Muscle layer of colon (tissue), 2 donors: ENCODE measurements around the gene MARVELD3.

Source experiments
- H3K27ac ChIP-seq: one replicate; pipeline ENCODE4 v1.7.0; 2013; ENCODE audit warnings: low read depth, mild to moderate bottlenecking, low read length, moderate library complexity
- H3K27me3 ChIP-seq, 2 donors: one replicate each; pipeline ENCODE4 v1.7.0; 2013; ENCODE audit warnings: low read length in 2 of 2, mild to moderate bottlenecking in 2 of 2; ENCODE audit not compliant: insufficient read depth in 2 of 2, control insufficient read depth in 1 of 2
- H3K36me3 ChIP-seq: one replicate; pipeline ENCODE4 v1.7.0; 2013; ENCODE audit warnings: mild to moderate bottlenecking, low read length; ENCODE audit not compliant: insufficient read depth
- H3K4me1 ChIP-seq: one replicate; pipeline ENCODE4 v1.7.0; 2013; ENCODE audit warnings: mild to moderate bottlenecking, low read length; ENCODE audit not compliant: insufficient read depth
- H3K4me3 ChIP-seq, 2 donors: one replicate each; pipeline ENCODE4 v1.7.0; 2013; ENCODE audit warnings: low read length in 2 of 2, low read depth in 1 of 2, mild to moderate bottlenecking in 1 of 2, moderate library complexity in 1 of 2
- H3K9ac ChIP-seq: one replicate; pipeline ENCODE4 v1.7.0; 2013; ENCODE audit warnings: low read length
- H3K9me3 ChIP-seq: one replicate; pipeline ENCODE4 v1.7.0; 2013; ENCODE audit warnings: mild to moderate bottlenecking, low read length
- donor health status: abdominal sarcoma.
- donor health status: Adenocarcinoma of cecum.

MARVELD3 gene

GRCh38 chr16:71626858-71627213, 852 bp downstream of the MARVELD3 start:
- Histone ChIP-seq H3K27me3 (peaks cover 11 to 29% of the 10 kb centered on the region in 2 donors), H3K4me3 (no peak overlapping the region), H3K27ac (no peak overlapping the region)

DNA sequence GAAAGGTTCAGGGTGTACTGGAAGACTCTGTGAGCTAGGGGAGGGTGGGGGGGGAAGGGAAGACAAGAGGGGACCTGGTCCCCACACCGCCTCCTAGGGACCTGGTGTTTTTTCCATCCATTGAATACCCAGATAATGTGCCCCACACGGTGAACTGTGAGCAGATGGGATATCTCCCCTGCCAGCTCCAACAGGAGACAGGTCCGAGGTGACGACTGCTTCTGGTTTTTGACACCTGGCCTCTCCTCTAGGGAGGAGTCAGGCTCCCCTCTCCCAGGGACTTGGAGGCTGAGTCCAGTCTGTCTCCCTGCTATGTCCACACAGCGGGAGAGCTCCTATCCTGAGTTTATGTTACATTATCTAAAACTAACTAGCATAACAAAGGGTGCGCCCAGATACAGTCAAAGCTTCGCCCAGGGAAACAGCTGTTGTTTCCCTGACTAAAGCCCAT, 1.8 kb downstream of the MARVELD3 start:
- Histone ChIP-seq H3K9ac (no peak overlapping the region), H3K27me3 (peaks cover 11 to 29% of the 10 kb centered on the region in 2 donors), H3K4me1 (no peaks in the 10 kb centered on the region)

More at GRCh38 chr16:71626858-71627213, 852 bp downstream of the MARVELD3 start:
- H3K36me3 ChIP-seq = no peaks in the 10 kb centered on the region
- no peaks in the 10 kb centered on the region for H3K9me3 ChIP-seq
- H3K9ac ChIP-seq = no peak overlapping the region
- H3K4me1 ChIP-seq = no peaks in the 10 kb centered on the region

DNA sequence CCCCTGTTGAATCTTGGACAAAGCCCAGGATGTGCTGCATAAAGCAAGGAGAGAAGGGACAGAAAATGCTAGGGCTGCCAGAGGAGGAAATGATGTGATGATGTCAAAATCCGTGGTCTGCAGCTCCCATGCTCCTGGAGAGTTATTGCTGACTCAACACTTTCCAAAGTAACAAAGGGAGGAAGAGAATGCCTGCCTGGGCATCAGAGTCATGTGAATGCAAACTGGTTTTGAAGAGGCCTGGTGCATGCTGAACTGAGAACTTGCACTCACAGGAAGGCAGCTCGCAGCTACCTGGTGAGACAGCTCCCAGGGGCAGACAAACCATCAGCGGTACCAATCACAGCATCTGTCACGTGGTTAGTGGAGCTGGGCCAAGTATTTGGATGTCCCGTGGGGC, 2.8 kb downstream of the MARVELD3 start:
- H3K27ac ChIP-seq = no peak overlapping the region
- no peak overlapping the region for H3K4me3 ChIP-seq
- peaks cover 11 to 29% of the 10 kb centered on the region in 2 donors for H3K27me3 ChIP-seq
- no peak overlapping the region for H3K9ac ChIP-seq
- no peaks in the 10 kb centered on the region for H3K4me1 ChIP-seq
- H3K36me3 ChIP-seq = no peaks in the 10 kb centered on the region
- H3K9me3 ChIP-seq = no peaks in the 10 kb centered on the region

More for the DNA sequence above, 1.8 kb downstream of the MARVELD3 start:
- Histone ChIP-seq H3K36me3 (no peaks in the 10 kb centered on the region), H3K27ac (no peak overlapping the region), H3K9me3 (no peaks in the 10 kb centered on the region), H3K4me3 (no peak overlapping the region)

DNA sequence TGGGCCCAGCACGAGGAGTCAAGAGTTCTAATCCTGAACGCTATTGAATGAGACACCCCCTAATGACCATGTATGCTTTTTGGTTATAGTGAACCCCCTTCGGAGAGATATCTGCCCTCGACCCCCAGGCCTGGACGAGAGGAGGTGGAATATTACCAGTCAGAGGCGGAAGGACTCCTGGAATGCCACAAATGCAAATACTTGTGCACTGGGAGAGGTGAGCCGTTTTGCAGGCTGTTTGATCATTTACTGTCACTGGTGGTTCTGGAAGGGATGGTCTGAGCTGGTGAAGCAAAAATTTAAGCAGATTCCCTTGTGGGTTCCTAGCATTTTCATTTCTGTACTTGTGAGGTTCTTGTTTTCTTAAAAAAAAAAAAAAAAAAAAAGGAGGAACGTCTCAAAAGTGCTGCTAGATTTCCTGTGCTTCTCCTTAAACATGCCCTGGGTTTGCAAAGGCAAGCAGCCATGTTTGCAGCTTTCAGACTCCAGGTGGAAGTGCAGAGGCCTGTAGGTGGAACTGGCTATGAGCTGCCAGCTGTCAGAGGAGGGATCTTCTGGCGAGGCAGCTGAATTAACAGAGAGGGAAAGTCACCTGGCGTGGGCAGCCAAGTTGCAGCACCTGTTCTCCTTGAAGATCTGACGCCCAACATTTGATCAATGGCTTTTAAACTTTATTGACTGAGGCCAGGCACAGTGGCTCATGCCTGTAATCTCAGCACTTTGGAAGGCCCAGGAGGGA, 3.5 kb downstream of the MARVELD3 start:
- no peak overlapping the region for H3K27ac ChIP-seq

GRCh38 chr16:71630808-71631207, 4.8 kb downstream of the MARVELD3 start:
- Histone ChIP-seq H3K36me3 (no peaks in the 10 kb centered on the region), H3K4me1 (no peaks in the 10 kb centered on the region), H3K9me3 (no peaks in the 10 kb centered on the region), H3K27me3 (peaks cover 4 to 14% of the 10 kb centered on the region in 2 donors), H3K27ac (no peak overlapping the region), H3K9ac (no peak overlapping the region), H3K4me3 (no peak overlapping the region)

More for the DNA sequence above, 3.5 kb downstream of the MARVELD3 start:
- H3K36me3 ChIP-seq = no peaks in the 10 kb centered on the region
- H3K9ac ChIP-seq = no peak overlapping the region
- H3K4me3 ChIP-seq = no peak overlapping the region
- H3K27me3 ChIP-seq = peaks cover 10 to 24% of the 10 kb centered on the region in 2 donors
- H3K9me3 ChIP-seq = no peaks in the 10 kb centered on the region
- no peaks in the 10 kb centered on the region for H3K4me1 ChIP-seq

DNA sequence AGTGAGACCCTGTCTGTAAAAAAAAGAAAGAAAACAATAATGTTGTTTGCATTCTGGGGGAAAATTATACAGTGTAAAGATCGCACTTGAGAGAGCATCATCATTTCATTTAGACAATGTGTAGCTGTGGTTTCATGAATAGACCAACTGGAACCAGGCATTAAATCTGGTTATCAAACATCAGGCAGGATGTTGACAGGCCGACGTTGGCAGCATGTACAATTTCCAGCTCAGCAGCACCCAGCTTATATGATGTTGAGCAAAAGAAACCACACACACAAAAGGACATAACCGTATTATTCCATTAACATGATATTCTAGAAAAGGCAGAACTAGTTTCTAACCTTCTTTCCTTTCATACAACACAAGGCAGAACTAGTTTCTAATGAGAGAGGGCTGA, 5.8 kb downstream of the MARVELD3 start:
- Histone ChIP-seq H3K9me3 (no peaks in the 10 kb centered on the region), H3K36me3 (no peaks in the 10 kb centered on the region), H3K27me3 (peaks cover 1 to 4% of the 10 kb centered on the region in 2 donors), H3K27ac (no peak overlapping the region), H3K4me1 (no peaks in the 10 kb centered on the region), H3K4me3 (no peak overlapping the region), H3K9ac (no peak overlapping the region)

DNA sequence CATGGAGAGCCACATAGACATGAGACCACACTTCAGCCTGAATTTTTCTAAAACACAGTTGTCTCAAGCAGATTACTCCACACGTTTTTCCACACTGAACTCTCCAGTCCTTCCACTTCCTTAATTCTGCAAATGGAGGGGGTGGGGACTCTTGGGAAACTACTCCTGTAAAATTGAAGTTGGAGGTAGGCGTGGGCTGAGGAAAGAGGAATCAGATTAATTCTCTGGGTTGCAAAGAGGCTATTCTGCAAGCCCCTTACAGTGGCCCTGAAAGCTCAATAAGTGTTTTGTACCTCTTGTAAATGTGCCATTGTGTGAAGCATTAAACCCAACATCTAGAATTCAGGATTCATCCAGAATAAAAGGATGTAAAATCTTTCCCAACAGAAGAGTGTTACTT, 9.6 kb downstream of the MARVELD3 start:
- Histone ChIP-seq H3K36me3 (no peaks in the 10 kb centered on the region), H3K4me3 (no peak overlapping the region), H3K4me1 (no peaks in the 10 kb centered on the region), H3K27me3 (no peaks in the 10 kb centered on the region), H3K9ac (no peak overlapping the region), H3K27ac (no peak overlapping the region), H3K9me3 (no peaks in the 10 kb centered on the region)

- Histone ChIP-seq H3K27me3 (no peaks in the 10 kb centered on the region), H3K9me3 (no peaks in the 10 kb centered on the region), H3K27ac (no peak overlapping the region), H3K36me3 (no peaks in the 10 kb centered on the region), H3K4me1 (no peaks in the 10 kb centered on the region), H3K9ac (no peak overlapping the region), H3K4me3 (no peak overlapping the region)
Observed at GRCh38 chr16:71637398-71637797, 11.4 kb downstream of the MARVELD3 start.

DNA sequence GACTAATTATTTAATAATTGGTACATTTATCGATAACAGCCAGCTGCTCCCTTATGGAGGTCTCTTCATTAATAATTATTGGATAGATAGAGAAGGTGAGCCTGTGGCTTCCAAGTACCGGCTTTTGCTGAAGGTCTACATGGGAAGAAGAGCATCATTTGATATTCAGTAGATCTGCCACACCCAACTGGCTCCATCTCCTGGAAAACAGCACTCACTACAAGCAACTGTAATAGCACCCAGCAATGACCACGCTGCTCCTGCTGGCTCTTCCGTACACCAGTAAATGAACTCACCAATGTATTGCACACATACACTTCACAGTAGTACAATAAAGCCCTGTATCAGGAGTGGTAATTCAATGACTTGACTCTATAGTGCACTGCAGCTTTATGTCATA, 19.5 kb downstream of the MARVELD3 start:
- Histone ChIP-seq H3K4me1 (no peaks in the 10 kb centered on the region), H3K36me3 (peaks cover 24% of the 10 kb centered on the region), H3K4me3 (no peak overlapping the region)

DNA sequence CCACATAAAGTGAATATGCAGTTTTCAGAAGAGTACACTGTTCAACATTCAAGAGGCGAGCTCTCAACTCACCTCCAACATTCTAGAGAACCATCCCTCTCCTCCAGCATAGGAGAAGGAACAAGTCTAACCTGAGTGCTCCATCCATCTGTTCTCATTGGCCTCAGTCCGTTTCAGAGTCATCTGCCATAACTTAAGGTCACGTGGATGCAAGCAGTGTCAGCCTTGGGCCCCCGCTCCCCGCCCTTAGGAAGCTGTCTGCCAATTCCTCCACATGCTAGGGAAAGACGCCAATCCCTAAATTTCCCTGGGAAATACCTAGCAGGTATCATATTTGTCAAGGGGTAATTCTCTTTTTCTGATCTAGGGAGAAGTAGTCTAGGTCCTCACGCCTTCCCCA, 21.4 kb downstream of the MARVELD3 start:
- Histone ChIP-seq H3K4me1 (no peaks in the 10 kb centered on the region), H3K27ac (no peak overlapping the region), H3K27me3 (no peaks in the 10 kb centered on the region), H3K4me3 (no peak overlapping the region), H3K9me3 (no peaks in the 10 kb centered on the region), H3K9ac (no peak overlapping the region), H3K36me3 (peaks cover 24% of the 10 kb centered on the region)

More for the DNA sequence above, 19.5 kb downstream of the MARVELD3 start:
- no peak overlapping the region for H3K9ac ChIP-seq
- no peaks in the 10 kb centered on the region for H3K9me3 ChIP-seq
- no peak overlapping the region for H3K27ac ChIP-seq
- no peaks in the 10 kb centered on the region for H3K27me3 ChIP-seq

- Histone ChIP-seq H3K9ac (no peak overlapping the region), H3K27me3 (no peaks in the 10 kb centered on the region), H3K36me3 (peaks cover 24% of the 10 kb centered on the region), H3K4me3 (no peak overlapping the region), H3K9me3 (no peaks in the 10 kb centered on the region), H3K4me1 (no peaks in the 10 kb centered on the region), H3K27ac (no peak overlapping the region)
Observed at GRCh38 chr16:71648162-71648561, 22.2 kb downstream of the MARVELD3 start.

- Histone ChIP-seq H3K27ac (no peak overlapping the region), H3K27me3 (no peaks in the 10 kb centered on the region), H3K4me3 (no peak overlapping the region), H3K36me3 (peaks cover 28% of the 10 kb centered on the region), H3K4me1 (no peaks in the 10 kb centered on the region), H3K9ac (no peak overlapping the region), H3K9me3 (no peaks in the 10 kb centered on the region)
Observed at GRCh38 chr16:71648921-71649320, 22.9 kb downstream of the MARVELD3 start.
